ENCODE data around the gene COL4A1. TPM values are rescaled to one million over a fixed set of nuclear protein-coding genes. Genes with fewer than 3 reads are reported as not detected.
"Not testable (repeated sequence)": the region's sequence is repeated elsewhere in the genome, so short reads cannot be mapped to it uniquely, and the experiment has no call there.

Gene COL4A1
- total RNA-seq, 1 experiment from 2014 or later = not detected

DNA sequence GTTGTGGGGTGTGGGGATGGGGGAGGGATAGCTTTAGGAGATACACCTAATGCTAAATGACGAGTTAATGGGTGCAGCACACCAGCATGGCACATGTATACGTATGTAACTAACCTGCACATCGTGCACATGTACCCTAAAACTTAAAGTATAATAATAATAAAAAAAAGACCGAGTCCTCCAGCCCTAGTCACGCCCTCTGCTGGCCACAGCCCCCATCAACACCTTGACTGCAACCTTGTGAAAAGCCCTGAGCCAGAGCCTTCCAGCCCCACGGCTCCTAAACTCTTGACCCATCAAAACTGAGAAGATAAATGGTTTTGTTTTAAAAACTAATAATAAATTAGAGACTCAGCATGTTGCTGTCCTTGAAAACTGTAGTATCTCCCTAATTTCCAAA lies 194.6 kb downstream of the COL4A1 start:
- H3K36me3 ChIP-seq (ENCODE audit: insufficient read depth, low read length); H3K9ac ChIP-seq (ENCODE audit: low read length); H4K20me1 ChIP-seq (ENCODE audit: insufficient read depth, low read depth, low read length); H3K4me3 ChIP-seq (ENCODE audit: low read length); H3K79me2 ChIP-seq (ENCODE audit: low read length); H3K9me3 ChIP-seq (ENCODE audit: low read length); H3K9me2 ChIP-seq (replicated peaks; ENCODE audit: insufficient read depth, low read length); H3K27me3 ChIP-seq (ENCODE audit: low read length); H2AFZ ChIP-seq (ENCODE audit: low read length); H3K27ac ChIP-seq (ENCODE audit: low read length); H3K4me2 ChIP-seq (ENCODE audit: low read depth, low read length, poor library complexity, severe bottlenecking); H3K4me1 ChIP-seq (ENCODE audit: low read length): not testable (repeated sequence)
- peak; percentile 73 for DNase-seq

DNA sequence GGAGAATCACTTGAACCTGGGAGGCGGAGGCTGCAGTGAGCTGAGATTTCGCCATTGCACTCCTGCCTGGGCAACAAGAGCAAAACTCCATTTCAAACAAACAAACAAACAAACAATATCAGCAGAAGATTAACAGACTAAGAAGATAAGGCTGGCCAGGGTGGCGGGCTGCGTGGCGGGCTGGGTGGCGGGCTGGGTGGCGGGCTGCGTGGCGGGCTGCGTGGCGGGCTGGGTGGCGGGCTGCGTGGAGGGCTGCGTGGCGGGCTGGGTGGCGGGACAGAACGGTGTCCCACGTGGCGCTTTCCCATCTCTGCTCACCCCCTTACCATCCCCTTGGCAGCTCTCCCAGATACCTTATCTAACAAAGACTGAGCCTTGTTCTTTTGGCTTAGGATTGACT lies 196.2 kb downstream of the COL4A1 start:
- DNase-seq = no peak
- Histone ChIP-seq H3K27me3 (ENCODE audit: low read length) (no peaks in the 10 kb centered on the region), H3K9ac (ENCODE audit: low read length) (no peak overlapping the region), H3K79me2 (ENCODE audit: low read length) (no peaks in the 10 kb centered on the region), H2AFZ (ENCODE audit: low read length) (no peak overlapping the region), H3K4me2 (ENCODE audit: low read depth, low read length, poor library complexity, severe bottlenecking) (no peak overlapping the region), H3K9me3 (ENCODE audit: low read length) (no peaks in the 10 kb centered on the region), H3K4me1 (ENCODE audit: low read length) (no peaks in the 10 kb centered on the region), H3K4me3 (ENCODE audit: low read length) (no peak overlapping the region), H3K36me3 (ENCODE audit: insufficient read depth, low read length) (no peaks in the 10 kb centered on the region), H3K27ac (ENCODE audit: low read length) (no peak overlapping the region), H3K9me2 (replicated peaks; ENCODE audit: insufficient read depth, low read length) (no peaks in the 10 kb centered on the region), H4K20me1 (ENCODE audit: insufficient read depth, low read depth, low read length) (no peaks in the 10 kb centered on the region)

DNA sequence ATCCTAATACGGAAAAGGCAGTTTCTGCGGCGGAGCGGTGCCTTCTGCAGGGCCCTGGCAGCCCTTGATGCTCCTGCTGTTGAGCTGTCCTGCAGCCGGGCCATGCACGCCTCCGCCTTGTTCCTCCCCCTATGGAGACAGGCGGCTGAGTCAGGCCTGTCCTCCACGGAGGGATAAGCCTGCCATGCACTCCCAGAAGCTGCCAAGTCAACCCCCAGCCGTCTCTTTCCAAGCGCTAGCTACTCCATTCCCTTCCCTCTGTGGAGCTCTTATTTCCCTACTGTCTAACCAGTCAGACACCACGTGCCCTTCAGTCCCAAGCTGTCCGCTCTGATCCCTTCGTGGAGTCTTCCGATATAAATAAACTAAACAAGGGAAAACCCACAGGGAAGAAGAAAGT lies 197.0 kb downstream of the COL4A1 start:
- H3K9me2 ChIP-seq (replicated peaks; ENCODE audit: insufficient read depth, low read length) = no peaks in the 10 kb centered on the region
- no peak overlapping the region for H3K27ac ChIP-seq (ENCODE audit: low read length)
- H3K27me3 ChIP-seq (ENCODE audit: low read length) = no peaks in the 10 kb centered on the region
- no peak overlapping the region for H3K9ac ChIP-seq (ENCODE audit: low read length)
- H3K4me2 ChIP-seq (ENCODE audit: low read depth, low read length, poor library complexity, severe bottlenecking) = no peak overlapping the region
- H4K20me1 ChIP-seq (ENCODE audit: insufficient read depth, low read depth, low read length) = no peaks in the 10 kb centered on the region
- H3K4me3 ChIP-seq (ENCODE audit: low read length) = no peak overlapping the region
- H3K4me1 ChIP-seq (ENCODE audit: low read length) = no peaks in the 10 kb centered on the region
- H3K79me2 ChIP-seq (ENCODE audit: low read length) = no peaks in the 10 kb centered on the region
- no peaks in the 10 kb centered on the region for H3K9me3 ChIP-seq (ENCODE audit: low read length)
- no peaks in the 10 kb centered on the region for H3K36me3 ChIP-seq (ENCODE audit: insufficient read depth, low read length)
- H2AFZ ChIP-seq (ENCODE audit: low read length) = no peak overlapping the region
- DNase-seq = no peak

- DNase-seq = no peak
- Histone ChIP-seq H3K4me2 (ENCODE audit: low read depth, low read length, poor library complexity, severe bottlenecking) (no peak overlapping the region), H2AFZ (ENCODE audit: low read length) (no peak overlapping the region)
Observed at GRCh38 chr13:110109140-110109783, 197.7 kb downstream of the COL4A1 start.

DNA sequence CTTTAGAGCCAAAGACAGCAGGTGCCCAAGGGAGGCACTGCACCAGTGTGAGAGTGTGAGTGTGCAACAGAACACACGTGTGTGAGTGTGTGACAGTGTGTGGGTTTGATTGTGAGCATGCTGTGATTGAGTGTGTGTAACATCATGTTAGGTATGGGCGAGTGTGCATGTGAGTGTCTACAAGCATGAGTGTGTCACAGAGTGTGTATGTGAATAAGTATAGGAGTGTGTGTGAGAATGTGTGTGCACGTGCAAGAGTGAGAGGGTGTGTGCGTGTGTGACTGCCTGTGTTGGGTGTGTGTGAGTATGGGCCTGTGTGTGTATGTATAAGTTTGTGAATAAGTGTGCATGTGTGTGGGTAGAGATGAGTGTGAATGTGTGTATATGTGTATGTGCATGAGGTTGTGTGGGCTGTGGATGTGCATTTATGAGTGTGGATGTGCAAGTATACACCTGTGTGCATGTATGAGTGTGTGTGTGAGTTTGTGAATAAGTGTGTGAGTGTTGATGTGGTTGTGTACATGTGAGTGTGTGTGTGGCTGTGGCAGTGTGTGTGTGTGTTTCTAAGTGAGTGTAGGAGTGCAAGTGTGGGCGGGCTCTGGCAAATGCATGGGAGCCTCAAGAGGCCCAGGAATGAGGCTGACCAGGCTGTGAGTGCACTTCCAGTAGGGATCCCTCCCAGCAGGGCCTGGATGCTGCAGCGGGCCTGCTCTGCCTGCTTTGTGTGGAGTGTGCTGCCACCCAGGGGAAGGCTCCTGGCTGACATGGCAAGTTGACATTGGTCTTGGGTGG lies 198.4 kb downstream of the COL4A1 start:
- H3K36me3 ChIP-seq (ENCODE audit: insufficient read depth, low read length) = no peaks in the 10 kb centered on the region

More at GRCh38 chr13:110109140-110109783, 197.7 kb downstream of the COL4A1 start:
- Histone ChIP-seq H3K27ac (ENCODE audit: low read length) (no peak overlapping the region), H3K27me3 (ENCODE audit: low read length) (no peaks in the 10 kb centered on the region), H3K9ac (ENCODE audit: low read length) (no peak overlapping the region), H3K9me2 (replicated peaks; ENCODE audit: insufficient read depth, low read length) (no peaks in the 10 kb centered on the region), H3K36me3 (ENCODE audit: insufficient read depth, low read length) (no peaks in the 10 kb centered on the region), H4K20me1 (ENCODE audit: insufficient read depth, low read depth, low read length) (no peaks in the 10 kb centered on the region), H3K4me3 (ENCODE audit: low read length) (no peak overlapping the region), H3K9me3 (ENCODE audit: low read length) (no peaks in the 10 kb centered on the region), H3K79me2 (ENCODE audit: low read length) (no peaks in the 10 kb centered on the region), H3K4me1 (ENCODE audit: low read length) (no peaks in the 10 kb centered on the region)

GRCh38 chr13:110107568-110108347 lies 199.2 kb downstream of the COL4A1 start:
- Histone ChIP-seq H3K27me3 (ENCODE audit: low read length) (no peaks in the 10 kb centered on the region), H3K9ac (ENCODE audit: low read length) (no peak overlapping the region), H3K9me3 (ENCODE audit: low read length) (no peaks in the 10 kb centered on the region), H3K4me2 (ENCODE audit: low read depth, low read length, poor library complexity, severe bottlenecking) (no peak overlapping the region), H3K9me2 (replicated peaks; ENCODE audit: insufficient read depth, low read length) (no peaks in the 10 kb centered on the region), H3K4me3 (ENCODE audit: low read length) (no peak overlapping the region), H3K36me3 (ENCODE audit: insufficient read depth, low read length) (no peaks in the 10 kb centered on the region), H3K27ac (ENCODE audit: low read length) (no peak overlapping the region), H3K4me1 (ENCODE audit: low read length) (no peaks in the 10 kb centered on the region), H2AFZ (ENCODE audit: low read length) (no peak overlapping the region), H4K20me1 (ENCODE audit: insufficient read depth, low read depth, low read length) (no peaks in the 10 kb centered on the region), H3K79me2 (ENCODE audit: low read length) (no peaks in the 10 kb centered on the region)
- no peak for DNase-seq

More for the DNA sequence above, 198.4 kb downstream of the COL4A1 start:
- no peaks in the 10 kb centered on the region for H3K9me3 ChIP-seq (ENCODE audit: low read length)
- DNase-seq = peak; percentile 59
- H3K9ac ChIP-seq (ENCODE audit: low read length) = no peak overlapping the region
- no peaks in the 10 kb centered on the region for H3K4me1 ChIP-seq (ENCODE audit: low read length)
- no peak overlapping the region for H3K4me2 ChIP-seq (ENCODE audit: low read depth, low read length, poor library complexity, severe bottlenecking)
- no peaks in the 10 kb centered on the region for H3K27me3 ChIP-seq (ENCODE audit: low read length)
- no peaks in the 10 kb centered on the region for H3K79me2 ChIP-seq (ENCODE audit: low read length)
- no peak overlapping the region for H2AFZ ChIP-seq (ENCODE audit: low read length)
- no peak overlapping the region for H3K4me3 ChIP-seq (ENCODE audit: low read length)
- H4K20me1 ChIP-seq (ENCODE audit: insufficient read depth, low read depth, low read length) = no peaks in the 10 kb centered on the region
- no peaks in the 10 kb centered on the region for H3K9me2 ChIP-seq (replicated peaks; ENCODE audit: insufficient read depth, low read length)
- no peak overlapping the region for H3K27ac ChIP-seq (ENCODE audit: low read length)

DNA sequence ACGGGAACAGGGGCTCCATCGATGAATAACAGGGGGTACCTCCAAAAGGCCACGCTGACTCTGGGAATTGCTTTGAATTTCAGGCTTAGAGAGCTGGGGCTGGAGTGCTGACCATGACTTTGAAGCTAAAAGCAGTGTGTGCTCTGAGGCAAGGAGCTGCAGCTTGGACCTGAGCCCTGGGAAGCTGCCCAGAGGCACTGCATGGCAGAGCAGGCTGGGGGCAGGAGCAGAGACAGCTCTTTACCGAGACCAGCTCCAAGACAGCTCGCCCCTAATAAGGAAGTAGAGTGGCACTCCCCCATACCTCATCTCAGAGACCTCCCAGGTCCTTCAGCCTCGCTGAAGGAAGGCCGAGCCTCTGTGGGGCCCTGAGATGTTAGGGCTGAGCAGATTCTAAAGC lies 200.2 kb downstream of the COL4A1 start:
- H3K27me3 ChIP-seq (ENCODE audit: low read length) = no peaks in the 10 kb centered on the region

GRCh38 chr13:110105136-110105535 lies 201.8 kb downstream of the COL4A1 start:
- H3K9ac ChIP-seq (ENCODE audit: low read length) = no peak overlapping the region
- no peak overlapping the region for H2AFZ ChIP-seq (ENCODE audit: low read length)
- no peaks in the 10 kb centered on the region for H3K9me2 ChIP-seq (replicated peaks; ENCODE audit: insufficient read depth, low read length)
- H3K4me3 ChIP-seq (ENCODE audit: low read length) = no peak overlapping the region
- no peaks in the 10 kb centered on the region for H3K79me2 ChIP-seq (ENCODE audit: low read length)
- no peaks in the 10 kb centered on the region for H4K20me1 ChIP-seq (ENCODE audit: insufficient read depth, low read depth, low read length)
- DNase-seq = no peak
- H3K9me3 ChIP-seq (ENCODE audit: low read length) = no peaks in the 10 kb centered on the region
- H3K27ac ChIP-seq (ENCODE audit: low read length) = no peak overlapping the region
- no peak overlapping the region for H3K4me2 ChIP-seq (ENCODE audit: low read depth, low read length, poor library complexity, severe bottlenecking)
- H3K27me3 ChIP-seq (ENCODE audit: low read length) = no peaks in the 10 kb centered on the region
- H3K4me1 ChIP-seq (ENCODE audit: low read length) = no peaks in the 10 kb centered on the region
- H3K36me3 ChIP-seq (ENCODE audit: insufficient read depth, low read length) = no peaks in the 10 kb centered on the region

More for the DNA sequence above, 200.2 kb downstream of the COL4A1 start:
- H3K4me1 ChIP-seq (ENCODE audit: low read length) = no peaks in the 10 kb centered on the region
- H3K4me2 ChIP-seq (ENCODE audit: low read depth, low read length, poor library complexity, severe bottlenecking) = no peak overlapping the region
- no peak overlapping the region for H2AFZ ChIP-seq (ENCODE audit: low read length)
- no peaks in the 10 kb centered on the region for H3K36me3 ChIP-seq (ENCODE audit: insufficient read depth, low read length)
- H3K9me3 ChIP-seq (ENCODE audit: low read length) = no peaks in the 10 kb centered on the region
- no peaks in the 10 kb centered on the region for H4K20me1 ChIP-seq (ENCODE audit: insufficient read depth, low read depth, low read length)
- H3K9ac ChIP-seq (ENCODE audit: low read length) = no peak overlapping the region
- H3K79me2 ChIP-seq (ENCODE audit: low read length) = no peaks in the 10 kb centered on the region
- no peak overlapping the region for H3K27ac ChIP-seq (ENCODE audit: low read length)
- no peak for DNase-seq
- H3K4me3 ChIP-seq (ENCODE audit: low read length) = no peak overlapping the region
- H3K9me2 ChIP-seq (replicated peaks; ENCODE audit: insufficient read depth, low read length) = no peaks in the 10 kb centered on the region

Data from Karpas-422 (cell line).